PFSK-1 (cell line): Measurements from ENCODE around the gene PHF12. TPM values are rescaled to one million over a fixed set of nuclear protein-coding genes. Genes with fewer than 3 reads are reported as not detected.

Experiments
- FOXP2 ChIP-seq: optimal IDR thresholded peaks from 2 replicates; pipeline ENCODE3; 2011; ENCODE audit warnings: borderline replicate concordance, control low read depth, inconsistent platforms; ENCODE audit not compliant: insufficient read depth; ENCODE audit errors: extremely low read length, extremely low read depth
- POLR2AphosphoS5 ChIP-seq: IDR thresholded peaks from 2 replicates; pipeline ENCODE4 v1.6.1; 2012; ENCODE audit warnings: low read depth, mild to moderate bottlenecking, control low read depth, low read length, moderate library complexity
- REST ChIP-seq, 2 experiments: IDR thresholded peaks; 2 replicates each; pipeline versions ENCODE4 v1.6.1 to v1.8.0; 2011 to 2012; ENCODE audit warnings: low read depth in 2 of 2, low read length in 2 of 2, control low read depth in 1 of 2, inconsistent platforms in 1 of 2, mild to moderate bottlenecking in 1 of 2, moderate library complexity in 1 of 2; ENCODE audit not compliant: insufficient read depth in 1 of 2
- SIN3A ChIP-seq: IDR thresholded peaks from 2 replicates; pipeline ENCODE4 v1.6.1; 2012; ENCODE audit warnings: mild to moderate bottlenecking, low read length, moderate library complexity, borderline replicate concordance; ENCODE audit not compliant: insufficient read depth
- TAF1 ChIP-seq: IDR thresholded peaks from 2 replicates; pipeline ENCODE4 v1.6.1; 2012; ENCODE audit warnings: low read length, control low read depth, borderline replicate concordance; ENCODE audit not compliant: insufficient read depth
- polyA plus RNA-seq: library from polyadenylated mRNA; unstranded; fragments of >200 nt; gene quantifications from one replicate; pipeline ENCODE4 v1.2.1, GENCODE V29; 2012; ENCODE audit warnings: low read depth, missing spikeins; ENCODE audit not compliant: insufficient read length

PHF12 gene
- 54.8 TPM for polyA plus RNA-seq

- peak; percentile 50 for TF ChIP-seq FOXP2
- no peak for TF ChIP-seq SIN3A
- TF ChIP-seq POLR2AphosphoS5, result peak; percentile 85
- peak; percentile 79; the same call in 1 of the 2 replicates for TF ChIP-seq TAF1
- no peak for TF ChIP-seq REST (IDR thresholded peaks at IDR 0.05; ENCODE audit: insufficient read depth in 1 of 2, low read depth in 2 of 2, low read length in 2 of 2)
These were observed at the start of gene PHF12 for GRCh38 chr17:28951428-28951990. TSS of gene PHF12 (minus strand) at chr17:28951518. CDS start at chr17:28950960, 558 bp downstream.

- no peak for TF ChIP-seq REST (IDR thresholded peaks at IDR 0.05; ENCODE audit: insufficient read depth in 1 of 2, low read depth in 2 of 2, low read length in 2 of 2)
These were observed 49.7 kb upstream of the PHF12 start for GRCh38 chr17:29000973-29001372.

DNA sequence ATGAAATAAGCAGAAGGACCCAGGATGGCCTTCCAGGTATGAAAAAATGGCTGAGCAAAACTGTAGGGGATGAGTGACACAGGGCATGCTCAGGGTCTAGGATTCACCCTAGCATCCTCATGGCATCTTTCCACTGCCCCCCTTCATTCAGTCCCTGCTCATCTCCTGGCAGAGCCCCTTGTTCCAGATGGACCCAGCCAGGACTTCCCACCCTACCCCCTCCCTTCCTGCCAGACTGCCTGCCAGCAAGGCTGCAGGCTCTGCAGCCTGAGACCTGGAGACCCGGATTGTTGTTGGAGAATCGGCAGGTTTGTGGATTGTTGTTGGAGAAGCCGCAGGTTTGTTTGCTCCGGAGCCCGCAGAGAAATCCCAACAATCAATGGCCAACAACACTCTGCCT lies 47.9 kb upstream of the PHF12 start:
- TF ChIP-seq POLR2AphosphoS5, result no peak
- TF ChIP-seq TAF1, result no peak
- TF ChIP-seq REST (IDR thresholded peaks at IDR 0.05; ENCODE audit: insufficient read depth in 1 of 2, low read depth in 2 of 2, low read length in 2 of 2), result no peak
- no peak for TF ChIP-seq SIN3A
- no peak for TF ChIP-seq FOXP2

- no peak for TF ChIP-seq FOXP2
- no peak for TF ChIP-seq REST (IDR thresholded peaks at IDR 0.05; ENCODE audit: insufficient read depth in 1 of 2, low read depth in 2 of 2, low read length in 2 of 2)
- TF ChIP-seq POLR2AphosphoS5, result no peak
- TF ChIP-seq TAF1, result no peak
- no peak for TF ChIP-seq SIN3A
These were observed 46.5 kb upstream of the PHF12 start for GRCh38 chr17:28997806-28998205.

DNA sequence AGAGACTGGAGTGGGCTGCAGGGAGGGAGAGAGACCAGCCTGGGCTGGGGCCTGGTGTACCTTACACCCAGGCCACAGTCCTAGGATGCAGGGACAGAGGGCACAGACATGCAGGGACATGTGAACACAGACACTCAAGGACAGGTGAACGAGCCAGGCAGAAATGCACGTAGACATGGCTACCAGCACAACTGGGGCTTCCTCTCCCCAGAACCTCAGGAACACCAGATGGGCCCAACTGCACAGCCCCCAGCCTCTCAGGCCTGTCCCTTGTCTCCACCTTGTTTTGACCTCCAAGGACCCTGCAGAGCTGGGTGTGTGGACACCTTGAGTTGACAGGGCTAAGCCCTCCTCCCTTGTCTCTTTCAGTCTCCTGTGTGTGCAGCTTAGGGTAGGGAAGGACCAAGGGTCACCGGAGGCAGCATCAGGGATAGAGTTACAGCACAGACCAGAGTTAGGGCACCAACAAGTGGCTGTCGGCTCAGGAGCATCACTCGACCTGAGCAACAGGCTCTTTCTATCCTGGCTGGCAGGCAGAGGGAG lies 45.3 kb upstream of the PHF12 start:
- no peak for TF ChIP-seq SIN3A
- no peak for TF ChIP-seq TAF1
